Fibroblast of lung (primary cell): Measurements from ENCODE around the gene MYOM3. TPM values are rescaled to one million over a fixed set of nuclear protein-coding genes. Genes with fewer than 3 reads are reported as not detected.

Experiments used
- DNase-seq, 2 donors: peaks; one replicate each; pipeline versions ENCODE4 v3.0.0 to v3.0.0-alpha.2; 2010; ENCODE audit warnings: low read depth in 2 of 2
- H2AFZ ChIP-seq: 2 replicates; pipeline ENCODE4 v1.5.1; 2012; ENCODE audit warnings: low read length, control low read depth, inconsistent platforms
- H3K27ac ChIP-seq: 2 replicates; pipeline ENCODE4 v1.5.1; 2011; ENCODE audit warnings: low read length, control low read depth; ENCODE audit not compliant: insufficient read depth
- H3K27me3 ChIP-seq: 2 replicates; pipeline ENCODE4 v1.5.1; 2011; ENCODE audit warnings: mild to moderate bottlenecking, low read length; ENCODE audit not compliant: control insufficient read depth, insufficient read depth
- H3K36me3 ChIP-seq: 2 replicates; pipeline ENCODE4 v1.5.1; 2011; ENCODE audit warnings: low read length; ENCODE audit not compliant: control insufficient read depth, insufficient read depth
- H3K4me1 ChIP-seq: 2 replicates; pipeline ENCODE4 v1.5.1; 2011; ENCODE audit warnings: low read length; ENCODE audit not compliant: control insufficient read depth, insufficient read depth; ENCODE audit errors: extremely low read depth
- H3K4me2 ChIP-seq: 2 replicates; pipeline ENCODE4 v1.5.1; 2011; ENCODE audit warnings: low read length, control low read depth; ENCODE audit not compliant: insufficient read depth; ENCODE audit errors: extremely low read depth
- H3K4me3 ChIP-seq, 4 experiments: fragments of 200-600 bp in 1 of 4; sonication (generic) in 1 of 4; replicated peaks in 1 of 4; 2 replicates each; pipeline ENCODE4 v1.5.1; 2011 to 2016; ENCODE audit warnings: low read length in 4 of 4, low read depth in 3 of 4, mild to moderate bottlenecking in 3 of 4, control low read depth in 2 of 4, inconsistent platforms in 1 of 4, mixed read lengths in 1 of 4; ENCODE audit not compliant: insufficient read depth in 1 of 4; ENCODE audit errors: control extremely low read depth in 1 of 4
- H3K79me2 ChIP-seq: 2 replicates; pipeline ENCODE4 v1.5.1; 2012; ENCODE audit warnings: mild to moderate bottlenecking, low read length, inconsistent platforms; ENCODE audit not compliant: control insufficient read depth, insufficient read depth
- H3K9ac ChIP-seq: 2 replicates; pipeline ENCODE4 v1.5.1; 2011; ENCODE audit warnings: mild to moderate bottlenecking, low read length, control low read depth; ENCODE audit not compliant: insufficient read depth
- H3K9me3 ChIP-seq: 2 replicates; pipeline ENCODE4 v1.5.1; 2012; ENCODE audit warnings: low read depth, low read length; ENCODE audit not compliant: control insufficient read depth, insufficient read depth
- H4K20me1 ChIP-seq: 2 replicates; pipeline ENCODE4 v1.5.1; 2011; ENCODE audit warnings: low read length; ENCODE audit not compliant: control insufficient read depth, insufficient read depth; ENCODE audit errors: extremely low read depth
- EZH2 ChIP-seq: IDR thresholded peaks from 2 replicates; pipeline ENCODE4 v1.5.1; 2012; ENCODE audit warnings: low read length, control low read depth, mild to moderate bottlenecking; ENCODE audit errors: missing control alignments
- polyA plus RNA-seq, 2 donors: library from polyadenylated mRNA; depleted of rRNA in 1 of 2; stranded (reverse) in 1 of 2; unstranded in 1 of 2; fragments of >200 nt; gene quantifications; 2 replicates each; pipeline ENCODE4 v1.2.1, GENCODE V29; 2011 to 2012; ENCODE audit warnings: missing spikeins in 1 of 2
- total RNA-seq: library from RNA; depleted of rRNA; stranded (reverse); fragments of >200 nt; gene quantifications from 2 replicates; pipeline ENCODE4 v1.2.1, GENCODE V29; 2014
- TF ChIP-seq, protein P1 (sequence below), 2 donors: IDR thresholded peaks in 1 of 2; conservative IDR thresholded peaks in 1 of 2; 1 replicate in 1 of 2; 2 replicates in 1 of 2; pipeline ENCODE4 v1.5.1; 2011 to 2012; ENCODE audit warnings: low read length in 2 of 2, control low read depth in 1 of 2, inconsistent platforms in 1 of 2, low read depth in 1 of 2, mild to moderate bottlenecking in 1 of 2

The MYOM3 gene
- total and polyA plus RNA-seq, 2 donors (not counting 1 experiment from before 2014, with no cell fraction given): not detected

GRCh38 chr1:24067978-24068377 is 44.0 kb downstream of the MYOM3 start:
- Histone ChIP-seq H3K79me2 (no peaks in the 10 kb centered on the region), H3K4me1 (no peaks in the 10 kb centered on the region), H3K9me3 (no peaks in the 10 kb centered on the region), H3K4me3 (no peak overlapping the region), H3K4me2 (no peak overlapping the region), H2AFZ (no peak overlapping the region), H4K20me1 (no peaks in the 10 kb centered on the region), H3K27ac (no peak overlapping the region), H3K9ac (no peak overlapping the region), H3K36me3 (no peaks in the 10 kb centered on the region), H3K27me3 (peaks cover 6% of the 10 kb centered on the region)
- TF ChIP-seq, protein P1, sequence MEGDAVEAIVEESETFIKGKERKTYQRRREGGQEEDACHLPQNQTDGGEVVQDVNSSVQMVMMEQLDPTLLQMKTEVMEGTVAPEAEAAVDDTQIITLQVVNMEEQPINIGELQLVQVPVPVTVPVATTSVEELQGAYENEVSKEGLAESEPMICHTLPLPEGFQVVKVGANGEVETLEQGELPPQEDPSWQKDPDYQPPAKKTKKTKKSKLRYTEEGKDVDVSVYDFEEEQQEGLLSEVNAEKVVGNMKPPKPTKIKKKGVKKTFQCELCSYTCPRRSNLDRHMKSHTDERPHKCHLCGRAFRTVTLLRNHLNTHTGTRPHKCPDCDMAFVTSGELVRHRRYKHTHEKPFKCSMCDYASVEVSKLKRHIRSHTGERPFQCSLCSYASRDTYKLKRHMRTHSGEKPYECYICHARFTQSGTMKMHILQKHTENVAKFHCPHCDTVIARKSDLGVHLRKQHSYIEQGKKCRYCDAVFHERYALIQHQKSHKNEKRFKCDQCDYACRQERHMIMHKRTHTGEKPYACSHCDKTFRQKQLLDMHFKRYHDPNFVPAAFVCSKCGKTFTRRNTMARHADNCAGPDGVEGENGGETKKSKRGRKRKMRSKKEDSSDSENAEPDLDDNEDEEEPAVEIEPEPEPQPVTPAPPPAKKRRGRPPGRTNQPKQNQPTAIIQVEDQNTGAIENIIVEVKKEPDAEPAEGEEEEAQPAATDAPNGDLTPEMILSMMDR (conservative IDR thresholded peaks at IDR 0.05 in 1 of 2, IDR thresholded peaks at IDR 0.05 in 1 of 2; ENCODE audit: low read depth in 1 of 2, low read length in 2 of 2): no peak
- no peak for TF ChIP-seq EZH2
- no peak for DNase-seq

- no peak overlapping the region for H3K9ac ChIP-seq
- H3K79me2 ChIP-seq: no peaks in the 10 kb centered on the region
- no peaks in the 10 kb centered on the region for H4K20me1 ChIP-seq
- no peak overlapping the region for H3K4me2 ChIP-seq
- peaks cover 6% of the 10 kb centered on the region for H3K27me3 ChIP-seq
- H3K36me3 ChIP-seq: no peaks in the 10 kb centered on the region
- no peaks in the 10 kb centered on the region for H3K9me3 ChIP-seq
- H3K27ac ChIP-seq: no peak overlapping the region
- H3K4me1 ChIP-seq: no peaks in the 10 kb centered on the region
- no peak overlapping the region for H2AFZ ChIP-seq
- DNase-seq: no peak
- TF ChIP-seq, protein P1 (conservative IDR thresholded peaks at IDR 0.05 in 1 of 2, IDR thresholded peaks at IDR 0.05 in 1 of 2; ENCODE audit: low read depth in 1 of 2, low read length in 2 of 2): no peak
- no peak for TF ChIP-seq EZH2
- H3K4me3 ChIP-seq: no peak overlapping the region
These were observed 46.6 kb downstream of the MYOM3 start for GRCh38 chr1:24065304-24065703.

- peaks cover 6% of the 10 kb centered on the region for H3K27me3 ChIP-seq
- no peaks in the 10 kb centered on the region for H4K20me1 ChIP-seq
- H3K4me2 ChIP-seq: no peak overlapping the region
- no peak overlapping the region for H3K4me3 ChIP-seq
- H3K9ac ChIP-seq: no peak overlapping the region
- no peak for DNase-seq
- H2AFZ ChIP-seq: no peak overlapping the region
- no peaks in the 10 kb centered on the region for H3K36me3 ChIP-seq
- no peak for TF ChIP-seq EZH2
- TF ChIP-seq, protein P1 (conservative IDR thresholded peaks at IDR 0.05 in 1 of 2, IDR thresholded peaks at IDR 0.05 in 1 of 2; ENCODE audit: low read depth in 1 of 2, low read length in 2 of 2): no peak
- no peaks in the 10 kb centered on the region for H3K4me1 ChIP-seq
- H3K79me2 ChIP-seq: no peaks in the 10 kb centered on the region
- H3K9me3 ChIP-seq: no peaks in the 10 kb centered on the region
- H3K27ac ChIP-seq: no peak overlapping the region
These were observed 49.7 kb downstream of the MYOM3 start for GRCh38 chr1:24062221-24062620.
